ENCODE results near the gene TSPAN7.

- TF ChIP-seq, protein P1, sequence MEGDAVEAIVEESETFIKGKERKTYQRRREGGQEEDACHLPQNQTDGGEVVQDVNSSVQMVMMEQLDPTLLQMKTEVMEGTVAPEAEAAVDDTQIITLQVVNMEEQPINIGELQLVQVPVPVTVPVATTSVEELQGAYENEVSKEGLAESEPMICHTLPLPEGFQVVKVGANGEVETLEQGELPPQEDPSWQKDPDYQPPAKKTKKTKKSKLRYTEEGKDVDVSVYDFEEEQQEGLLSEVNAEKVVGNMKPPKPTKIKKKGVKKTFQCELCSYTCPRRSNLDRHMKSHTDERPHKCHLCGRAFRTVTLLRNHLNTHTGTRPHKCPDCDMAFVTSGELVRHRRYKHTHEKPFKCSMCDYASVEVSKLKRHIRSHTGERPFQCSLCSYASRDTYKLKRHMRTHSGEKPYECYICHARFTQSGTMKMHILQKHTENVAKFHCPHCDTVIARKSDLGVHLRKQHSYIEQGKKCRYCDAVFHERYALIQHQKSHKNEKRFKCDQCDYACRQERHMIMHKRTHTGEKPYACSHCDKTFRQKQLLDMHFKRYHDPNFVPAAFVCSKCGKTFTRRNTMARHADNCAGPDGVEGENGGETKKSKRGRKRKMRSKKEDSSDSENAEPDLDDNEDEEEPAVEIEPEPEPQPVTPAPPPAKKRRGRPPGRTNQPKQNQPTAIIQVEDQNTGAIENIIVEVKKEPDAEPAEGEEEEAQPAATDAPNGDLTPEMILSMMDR (IDR thresholded peaks at IDR 0.05; ENCODE audit: poor library complexity) = no peak
- TF ChIP-seq EZH2 (IDR thresholded peaks at IDR 0.05; ENCODE audit: borderline replicate concordance) = no peak
- TF ChIP-seq EZH2phosphoT487 (IDR thresholded peaks at IDR 0.05; ENCODE audit: low read depth, severe bottlenecking, unreplicated experiment) = no peak
Measured at GRCh38 chrX:38661103-38661441, 99.7 kb downstream of the TSPAN7 start.
